Breast epithelium (tissue), 3 donors: ENCODE results near the gene CHST1.

Source experiments
- POLR2A ChIP-seq: fragments of 450-650 bp; IDR thresholded peaks from one replicate; pipeline ENCODE4 v1.6.1; 2016; ENCODE audit warnings: antibody characterized with exemption, mild to moderate bottlenecking, moderate library complexity
- POLR2AphosphoS5 ChIP-seq, 3 donors: sonication (generic); formaldehyde crosslinking; IDR thresholded peaks; one replicate each; pipeline ENCODE4 v1.6.1; 2017; ENCODE audit warnings: antibody characterized with exemption in 3 of 3
- TF ChIP-seq, protein P1 (sequence below), 3 donors: fragments of 450-650 bp; IDR thresholded peaks; one replicate each; pipeline ENCODE4 v1.5.1; 2016 to 2017; ENCODE audit warnings: antibody characterized with exemption in 3 of 3, mild to moderate bottlenecking in 3 of 3, moderate library complexity in 3 of 3

- TF ChIP-seq, protein P1, sequence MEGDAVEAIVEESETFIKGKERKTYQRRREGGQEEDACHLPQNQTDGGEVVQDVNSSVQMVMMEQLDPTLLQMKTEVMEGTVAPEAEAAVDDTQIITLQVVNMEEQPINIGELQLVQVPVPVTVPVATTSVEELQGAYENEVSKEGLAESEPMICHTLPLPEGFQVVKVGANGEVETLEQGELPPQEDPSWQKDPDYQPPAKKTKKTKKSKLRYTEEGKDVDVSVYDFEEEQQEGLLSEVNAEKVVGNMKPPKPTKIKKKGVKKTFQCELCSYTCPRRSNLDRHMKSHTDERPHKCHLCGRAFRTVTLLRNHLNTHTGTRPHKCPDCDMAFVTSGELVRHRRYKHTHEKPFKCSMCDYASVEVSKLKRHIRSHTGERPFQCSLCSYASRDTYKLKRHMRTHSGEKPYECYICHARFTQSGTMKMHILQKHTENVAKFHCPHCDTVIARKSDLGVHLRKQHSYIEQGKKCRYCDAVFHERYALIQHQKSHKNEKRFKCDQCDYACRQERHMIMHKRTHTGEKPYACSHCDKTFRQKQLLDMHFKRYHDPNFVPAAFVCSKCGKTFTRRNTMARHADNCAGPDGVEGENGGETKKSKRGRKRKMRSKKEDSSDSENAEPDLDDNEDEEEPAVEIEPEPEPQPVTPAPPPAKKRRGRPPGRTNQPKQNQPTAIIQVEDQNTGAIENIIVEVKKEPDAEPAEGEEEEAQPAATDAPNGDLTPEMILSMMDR (IDR thresholded peaks at IDR 0.05) = no peak
- no peak for TF ChIP-seq POLR2AphosphoS5 (IDR thresholded peaks at IDR 0.05)
- TF ChIP-seq POLR2A = no peak
Observed at GRCh38 chr11:45684440-45684839, 19.0 kb upstream of the CHST1 start.
